HG03039 (cell line): ENCODE results near the gene PLCH2.
"Not testable (repeated sequence)": the region's sequence is repeated elsewhere in the genome, so short reads cannot be mapped to it uniquely, and the experiment has no call there.

Experiments
- ATAC-seq: cut with Tn5 transposase; IDR thresholded peaks from one replicate; pipeline ENCODE4 v1.9.1; 2021; ENCODE audit warnings: mild to moderate bottlenecking, moderate library complexity; ENCODE audit not compliant: unreplicated experiment

The PLCH2 gene

GRCh38 chr1:2442661-2443060 is 33.4 kb upstream of the PLCH2 start:
- ATAC-seq: no peak

- no peak for ATAC-seq
Observed at GRCh38 chr1:2443277-2444137, 32.6 kb upstream of the PLCH2 start.

- ATAC-seq: no peak
Observed at GRCh38 chr1:2444138-2444591, 31.9 kb upstream of the PLCH2 start.

GRCh38 chr1:2445162-2445822 is 30.8 kb upstream of the PLCH2 start:
- ATAC-seq: no peak

- ATAC-seq: no peak
Observed at GRCh38 chr1:2445823-2446215, 30.3 kb upstream of the PLCH2 start.

GRCh38 chr1:2446394-2446793 is 29.7 kb upstream of the PLCH2 start:
- no peak for ATAC-seq

GRCh38 chr1:2446861-2447260 is 29.2 kb upstream of the PLCH2 start:
- no peak for ATAC-seq

- no peak for ATAC-seq
Observed at GRCh38 chr1:2447276-2448097, 28.6 kb upstream of the PLCH2 start.

GRCh38 chr1:2448098-2448445 is 28.0 kb upstream of the PLCH2 start:
- no peak for ATAC-seq

- no peak for ATAC-seq
Observed at GRCh38 chr1:2449636-2450454, 26.2 kb upstream of the PLCH2 start.

GRCh38 chr1:2451741-2452140 is 24.3 kb upstream of the PLCH2 start:
- no peak for ATAC-seq

GRCh38 chr1:2452201-2452931 is 23.7 kb upstream of the PLCH2 start:
- no peak for ATAC-seq

- ATAC-seq: no peak
Observed at GRCh38 chr1:2452932-2453315, 23.2 kb upstream of the PLCH2 start.

- no peak for ATAC-seq
Observed at GRCh38 chr1:2454227-2454626, 21.9 kb upstream of the PLCH2 start.

GRCh38 chr1:2455757-2456156 is 20.3 kb upstream of the PLCH2 start:
- ATAC-seq: no peak

GRCh38 chr1:2457444-2457843 is 18.6 kb upstream of the PLCH2 start:
- no peak for ATAC-seq

- ATAC-seq: no peak
Observed at GRCh38 chr1:2458687-2459086, 17.4 kb upstream of the PLCH2 start.

- ATAC-seq: not testable (repeated sequence)
Observed at GRCh38 chr1:2459102-2459753, 16.9 kb upstream of the PLCH2 start.

GRCh38 chr1:2459757-2460156 is 16.3 kb upstream of the PLCH2 start:
- no peak for ATAC-seq

- no peak for ATAC-seq
Observed at GRCh38 chr1:2460203-2460602, 15.9 kb upstream of the PLCH2 start.
